Kidney (tissue), 14 donors: ENCODE results near the gene CAP2. TPM values are rescaled to one million over a fixed set of nuclear protein-coding genes. Genes with fewer than 3 reads are reported as not detected.

Source experiments
- DNase-seq, 5 donors: peaks; one replicate each; pipeline ENCODE4 v3.0.0-alpha.2; 2013 to 2020
- FAIRE-seq: peaks from 2 replicates; lab custom pipeline; 2012; peaks lifted over from hg19 to GRCh38; lab: Jason Lieb, UNC
- H3K27ac ChIP-seq, 2 donors: one replicate each; pipeline ENCODE4 v1.7.0; 2013; ENCODE audit warnings: low read depth in 2 of 2, low read length in 2 of 2, inconsistent platforms in 1 of 2
- H3K27me3 ChIP-seq: one replicate; pipeline ENCODE4 v1.7.1; 2013; ENCODE audit warnings: low read length, inconsistent platforms; ENCODE audit not compliant: control insufficient read depth, insufficient read depth
- H3K36me3 ChIP-seq, 3 donors: one replicate each; pipeline versions ENCODE4 v1.7.0 to v1.7.1; 2013; ENCODE audit warnings: low read length in 3 of 3, control low read depth in 1 of 3, inconsistent platforms in 1 of 3; ENCODE audit not compliant: insufficient read depth in 3 of 3, control insufficient read depth in 2 of 3
- H3K4me1 ChIP-seq, 3 donors: one replicate each; pipeline versions ENCODE4 v1.7.0 to v1.7.1; 2013; ENCODE audit warnings: low read length in 3 of 3, inconsistent platforms in 1 of 3, low read depth in 1 of 3; ENCODE audit not compliant: control insufficient read depth in 2 of 3, insufficient read depth in 2 of 3
- H3K4me3 ChIP-seq, 3 donors: one replicate each; pipeline versions ENCODE4 v1.7.0 to v1.8.1; 2013; ENCODE audit warnings: low read length in 3 of 3, control low read depth in 1 of 3, inconsistent platforms in 1 of 3
- H3K9ac ChIP-seq, 3 donors: one replicate each; pipeline versions ENCODE4 v1.7.0 to v1.7.1; 2013; ENCODE audit warnings: low read length in 3 of 3, control low read depth in 1 of 3, inconsistent platforms in 1 of 3
- H3K9me3 ChIP-seq, 3 donors: one replicate each; pipeline versions ENCODE4 v1.7.0 to v1.7.1; 2013; ENCODE audit warnings: low read length in 3 of 3, control low read depth in 1 of 3, inconsistent platforms in 1 of 3; ENCODE audit not compliant: control insufficient read depth in 2 of 3, insufficient read depth in 1 of 3
- CTCF ChIP-seq: IDR thresholded peaks from 3 replicates; pipeline ENCODE4 v1.5.1; 2012; ENCODE audit warnings: mild to moderate bottlenecking, moderate library complexity, borderline replicate concordance; ENCODE audit not compliant: insufficient read depth; ENCODE audit errors: extremely low read depth
- intact Hi-C: fragments of 100-400 bp; cut with DNase I; formaldehyde crosslinking; loops from one replicate; pipeline ENCODE4 v1.11.1; 2022
- polyA plus RNA-seq: library from polyadenylated mRNA; stranded (reverse); fragments of 350-450 nt; fragmentation: Illumina TruSeq; extraction: RNeasy Lipid Tissue Mini Kit (QIAGEN cat#74804); gene quantifications from one replicate; pipeline ENCODE4 v1.2.3, GENCODE V29; 2014; ENCODE audit warnings: low read depth, low replicate concordance; ENCODE audit not compliant: insufficient read depth
- total RNA-seq: library from RNA; stranded (reverse); fragmentation: NEBNext Ultra II Directional; extraction: Animal tissue kit (Norgen Biotek cat#: 25700); gene quantifications from one replicate; pipeline ENCODE4 v1.2.1, GENCODE V29; 2021
- donor health status: control.
- donor health status: control.
- donor health status: control.
- donor health status: control.
- donor health status: control.
- donor health status: DM: yes; HTN: yes; CAD: no.
- donor health status: Normal renal cell carcinoma (clear cell type).

The CAP2 gene
- total and polyA plus RNA-seq, 2 donors from 2014 or later, result 9.8 to 15.7 TPM

- H3K4me1 ChIP-seq, result peaks cover 0 to 5% (median 0%) of the 10 kb centered on the region in 3 donors
- H3K9me3 ChIP-seq, result no peaks in the 10 kb centered on the region
- H3K27me3 ChIP-seq, result no peaks in the 10 kb centered on the region
- TF ChIP-seq CTCF, result no peak
- no peak overlapping the region for H3K9ac ChIP-seq
- FAIRE-seq (no peak), DNase-seq (no peak)
- H3K36me3 ChIP-seq, result no peaks in the 10 kb centered on the region
- no peak overlapping the region for H3K27ac ChIP-seq
- intact Hi-C loops, result no loop called here
- H3K4me3 ChIP-seq, result no peak overlapping the region
These were observed 1.4 kb upstream of the CAP2 start for GRCh38 chr6:17391976-17392375.

GRCh38 chr6:17393892-17394631 lies 667 bp downstream of the CAP2 start:
- Histone ChIP-seq H3K9ac (peak overlapping the region; percentile 0 to 44 (median 11)), H3K36me3 (no peaks in the 10 kb centered on the region), H3K4me1 (peaks cover 0 to 5% (median 0%) of the 10 kb centered on the region in 3 donors), H3K27ac (peak overlapping the region; percentile 89 to 90), H3K9me3 (no peaks in the 10 kb centered on the region), H3K4me3 (peak overlapping the region; percentile 21 to 68 (median 66)), H3K27me3 (no peaks in the 10 kb centered on the region)
- DNase-seq (peak; percentile 72 to 89 (median 79)), FAIRE-seq (no peak)
- intact Hi-C loops, result no loop called here
- TF ChIP-seq CTCF, result no peak

GRCh38 chr6:17395112-17395511 lies 1.7 kb downstream of the CAP2 start:
- H3K4me3 ChIP-seq, result no peak overlapping the region
- FAIRE-seq, result no peak
- H3K36me3 ChIP-seq, result no peaks in the 10 kb centered on the region
- peaks cover 0 to 5% (median 0%) of the 10 kb centered on the region in 3 donors for H3K4me1 ChIP-seq
- intact Hi-C loops, result no loop called here
- no peak for DNase-seq
- no peak overlapping the region for H3K27ac ChIP-seq
- no peak for TF ChIP-seq CTCF
- H3K9me3 ChIP-seq, result no peaks in the 10 kb centered on the region
- H3K9ac ChIP-seq, result no peak overlapping the region
- H3K27me3 ChIP-seq, result no peaks in the 10 kb centered on the region
